ENCODE results near the gene RAD23B.

The RAD23B gene

DNA sequence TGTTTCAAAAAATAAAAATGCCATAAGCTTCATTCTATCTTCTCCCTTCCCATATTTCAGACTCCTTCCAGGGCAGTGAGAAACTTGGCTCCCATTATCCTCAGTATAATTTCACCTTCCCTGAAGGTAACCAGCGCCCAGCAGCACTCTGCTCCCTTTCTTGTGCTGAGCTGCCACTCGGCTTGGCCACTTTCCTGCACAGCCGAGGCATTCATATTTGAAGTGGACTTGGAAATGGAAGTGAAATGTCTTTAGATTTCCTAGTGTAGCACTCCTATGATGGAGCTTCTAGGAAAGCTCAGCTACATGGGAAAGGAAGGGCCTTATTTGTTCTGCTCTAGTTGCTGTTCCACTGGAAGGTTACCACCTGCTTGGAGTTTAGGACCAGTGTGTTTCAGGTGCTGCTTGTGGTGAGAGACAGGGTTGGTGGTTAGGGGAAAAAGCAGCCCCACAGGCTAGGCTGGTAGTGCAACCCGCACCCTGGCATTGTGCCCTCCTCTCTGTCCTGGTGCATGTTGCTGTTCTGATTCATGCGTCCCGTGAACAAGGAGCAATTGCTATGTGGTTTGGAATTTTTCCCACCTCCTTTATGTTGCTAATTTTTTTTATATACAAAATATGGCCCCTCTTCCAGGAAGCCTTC, 53.8 kb downstream of the RAD23B start:
- no peak for DNase-seq (ENCODE audit: low read depth)

DNA sequence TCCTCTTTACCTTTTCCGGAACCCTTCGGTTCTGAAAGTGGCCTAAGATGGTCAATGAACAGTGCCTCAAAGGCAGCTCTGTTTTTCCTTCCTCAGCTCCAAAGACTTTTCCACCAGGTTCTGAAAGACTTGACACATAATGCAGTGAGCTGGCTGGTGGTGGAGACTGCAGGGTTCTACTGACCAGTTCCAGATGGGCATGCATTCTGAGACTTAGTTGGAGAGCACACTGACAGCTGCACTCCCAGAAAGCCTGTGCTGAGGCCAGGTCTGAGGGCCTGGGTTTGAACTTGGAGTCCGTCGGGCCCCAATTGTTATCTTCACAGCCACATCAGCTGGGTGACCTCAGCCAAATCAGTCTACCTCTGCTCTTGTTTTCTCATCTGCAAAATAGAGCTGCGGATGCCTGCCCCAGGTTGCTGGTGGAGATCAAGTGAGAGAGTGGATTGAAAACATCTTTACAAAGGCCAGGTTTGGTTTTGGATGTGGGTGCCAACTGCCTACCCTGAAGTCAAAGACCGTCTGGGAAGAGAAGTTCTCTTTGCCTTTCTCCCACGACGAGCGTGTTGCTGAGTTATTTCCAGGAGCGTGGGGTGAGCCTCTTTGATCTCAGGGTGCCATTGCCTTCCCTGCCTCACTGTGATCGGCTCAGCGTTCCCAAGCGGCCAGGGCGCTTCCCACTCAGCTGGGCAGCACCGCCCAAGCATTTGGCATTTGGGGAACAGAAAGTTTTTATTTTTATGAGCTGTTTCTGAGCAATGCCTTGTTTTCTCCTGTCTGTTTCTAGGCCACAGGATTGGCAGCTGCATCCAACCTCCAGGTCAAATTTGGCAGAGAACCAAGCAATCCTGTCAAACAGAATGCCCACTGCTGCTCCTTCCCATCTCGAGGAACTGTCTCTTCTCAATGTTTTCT, 54.9 kb downstream of the RAD23B start:
- no peak for DNase-seq (ENCODE audit: low read depth)

DNA sequence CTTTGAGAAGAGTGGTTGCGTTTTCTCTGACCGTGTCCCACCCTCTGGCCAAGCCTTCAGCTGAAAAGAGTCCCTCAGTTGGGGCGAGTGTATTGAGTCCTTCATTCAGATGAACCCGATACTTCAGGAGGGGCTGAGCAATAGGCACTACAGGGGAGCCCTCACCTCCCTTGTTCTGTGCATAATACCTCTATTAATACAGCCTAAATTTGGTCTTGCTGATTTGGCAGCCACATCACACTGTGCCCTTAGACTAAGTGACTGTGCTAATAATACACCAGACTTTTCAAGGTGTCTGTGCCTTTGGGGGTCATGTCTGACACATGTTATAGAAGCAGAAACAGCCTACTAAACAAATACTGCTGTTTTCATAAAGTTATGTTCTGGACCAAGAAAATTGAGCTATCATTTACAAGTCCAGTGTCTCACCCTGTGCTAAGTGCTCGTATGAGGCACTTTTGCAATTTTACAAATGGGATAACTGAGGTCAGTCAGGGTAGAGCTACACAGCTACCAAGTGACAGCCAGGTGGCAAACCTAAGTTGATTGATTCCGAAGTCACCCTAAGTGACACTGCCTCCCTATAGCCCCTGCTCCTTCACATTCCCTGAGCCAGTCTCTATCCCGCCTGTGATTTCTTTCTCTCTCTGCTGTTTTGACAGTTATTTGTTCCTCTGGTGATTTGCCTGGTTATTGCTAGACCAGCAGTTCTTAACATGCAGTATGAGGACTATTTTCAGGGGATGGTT, 56.0 kb downstream of the RAD23B start:
- DNase-seq (ENCODE audit: low read depth) = no peak

DNA sequence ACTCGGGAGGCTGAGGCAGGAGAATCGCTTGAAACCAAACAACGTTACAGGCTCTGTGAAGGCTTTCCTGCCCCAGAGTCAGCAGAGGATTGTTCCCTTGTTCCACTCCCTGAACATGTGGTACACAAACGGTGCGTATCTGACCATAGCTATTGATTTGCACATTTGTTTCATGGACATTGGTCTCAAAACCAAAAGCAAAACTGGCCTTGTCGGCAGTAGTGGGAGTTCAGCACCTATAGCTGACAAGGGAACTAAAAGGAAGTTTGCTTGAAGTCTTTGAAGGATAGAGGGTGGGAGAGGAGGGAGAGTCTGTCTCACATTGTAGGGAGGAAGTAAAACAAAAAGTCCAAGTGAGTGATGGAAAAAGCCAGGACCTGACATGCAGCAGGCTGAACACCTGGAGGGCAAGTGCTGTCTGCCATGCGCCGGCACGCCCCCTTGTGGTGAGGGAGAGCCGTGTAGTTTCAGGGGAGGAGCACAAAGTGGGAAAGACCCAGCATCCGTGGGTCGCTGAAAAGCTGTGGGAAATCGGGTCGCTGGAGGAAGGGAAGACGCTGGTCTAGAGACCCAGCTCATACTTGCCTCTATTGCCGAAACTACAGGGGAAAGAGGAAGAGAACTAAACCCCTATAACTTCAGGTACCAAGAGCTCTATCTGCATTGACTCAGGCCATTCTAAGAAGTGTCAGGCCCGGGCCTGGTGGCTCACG, 58.0 kb downstream of the RAD23B start:
- peak; percentile 67 for DNase-seq (ENCODE audit: low read depth)

DNA sequence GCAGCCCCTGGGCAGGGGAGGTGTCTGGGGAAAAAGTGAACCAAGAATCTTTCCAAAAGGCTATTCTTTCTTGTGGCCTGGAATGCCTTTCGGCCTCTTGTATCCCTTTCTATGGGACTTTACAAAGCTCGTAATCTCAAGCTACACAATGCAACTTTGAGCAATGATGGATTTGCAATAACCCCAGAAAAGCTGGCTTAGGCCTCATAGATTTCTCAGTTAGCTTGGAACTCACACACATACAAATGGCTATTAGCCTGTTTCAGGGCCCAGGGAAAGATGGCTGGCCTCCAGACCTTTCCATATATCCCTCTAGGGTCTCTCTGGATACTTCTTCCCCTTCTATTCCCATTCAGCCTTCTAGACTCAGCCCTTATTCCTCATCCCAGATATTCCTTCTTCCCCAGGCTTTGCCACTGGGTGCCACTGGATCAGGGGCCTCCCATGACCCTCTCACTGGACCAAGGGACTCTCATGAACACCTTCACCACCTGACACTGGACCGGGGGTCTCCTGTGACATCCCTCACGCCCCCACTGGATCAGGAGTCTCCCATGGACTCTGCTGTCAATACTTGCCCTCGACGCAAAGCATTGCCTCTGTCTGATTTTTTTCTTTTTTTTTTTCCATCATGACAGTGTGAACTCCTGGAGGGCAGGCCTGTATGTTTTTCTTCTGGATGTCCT, 59.5 kb downstream of the RAD23B start:
- DNase-seq (ENCODE audit: low read depth) = no peak

DNA sequence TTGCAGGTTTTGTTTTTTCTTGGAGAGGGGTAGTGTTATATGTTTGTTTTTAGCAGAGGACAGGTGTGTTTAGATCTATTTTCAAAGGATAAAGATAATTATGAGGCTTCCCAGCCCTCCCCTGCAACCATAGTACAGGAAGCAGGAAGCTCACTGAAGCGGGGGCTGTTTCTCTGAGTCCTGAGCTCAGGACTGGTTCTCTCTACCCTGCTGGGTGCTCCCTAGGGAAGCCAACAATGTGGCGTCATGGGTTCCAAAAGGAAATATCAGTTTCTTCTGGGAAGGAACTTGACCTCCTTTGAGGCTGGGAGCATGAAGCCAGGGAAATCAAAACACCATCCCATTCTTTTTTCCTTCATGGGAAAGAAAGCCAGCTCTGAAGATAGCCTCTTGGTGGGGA, 62.2 kb downstream of the RAD23B start:
- DNase-seq (ENCODE audit: low read depth) = no peak

DNA sequence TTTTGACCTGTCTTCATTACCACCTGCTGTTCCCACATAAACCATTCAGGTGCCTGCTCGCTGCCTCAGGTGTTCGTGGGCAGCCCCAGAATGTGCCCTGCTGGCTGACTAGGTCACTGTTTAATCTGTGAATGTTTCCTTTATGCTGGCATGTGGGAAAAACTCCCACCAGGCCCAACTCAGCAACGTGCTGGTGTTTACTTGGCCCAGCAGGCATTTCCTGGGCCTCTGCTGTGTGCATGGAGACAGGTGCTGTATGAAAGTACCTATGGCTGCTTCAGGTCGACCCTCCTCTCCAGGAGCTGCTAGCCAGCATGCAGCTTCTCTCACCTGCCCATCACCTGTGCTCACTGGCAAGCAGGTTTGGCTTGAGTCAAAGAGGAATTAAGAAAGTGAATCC, 65.8 kb downstream of the RAD23B start:
- DNase-seq (ENCODE audit: low read depth) = no peak

DNA sequence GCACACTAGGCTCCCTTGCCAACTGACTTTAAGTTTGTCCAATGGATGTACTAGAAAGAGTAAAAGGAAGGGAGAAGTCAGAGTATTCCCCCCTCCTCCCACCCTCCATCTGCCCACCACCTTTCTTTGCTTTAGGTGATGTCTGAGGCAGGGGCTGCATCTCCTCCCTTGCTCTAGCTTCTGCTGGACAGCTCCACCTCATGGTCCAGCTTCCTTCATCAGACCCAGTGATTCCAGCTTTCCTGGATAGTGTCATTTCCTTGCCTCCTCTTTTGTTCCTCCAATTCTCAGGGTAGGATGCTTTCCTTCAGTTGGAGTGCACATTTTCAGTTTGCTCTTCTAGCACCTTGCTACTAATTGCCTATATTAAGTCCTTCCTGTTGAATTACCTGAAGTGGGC, 67.4 kb downstream of the RAD23B start:
- DNase-seq (ENCODE audit: low read depth) = no peak

DNA sequence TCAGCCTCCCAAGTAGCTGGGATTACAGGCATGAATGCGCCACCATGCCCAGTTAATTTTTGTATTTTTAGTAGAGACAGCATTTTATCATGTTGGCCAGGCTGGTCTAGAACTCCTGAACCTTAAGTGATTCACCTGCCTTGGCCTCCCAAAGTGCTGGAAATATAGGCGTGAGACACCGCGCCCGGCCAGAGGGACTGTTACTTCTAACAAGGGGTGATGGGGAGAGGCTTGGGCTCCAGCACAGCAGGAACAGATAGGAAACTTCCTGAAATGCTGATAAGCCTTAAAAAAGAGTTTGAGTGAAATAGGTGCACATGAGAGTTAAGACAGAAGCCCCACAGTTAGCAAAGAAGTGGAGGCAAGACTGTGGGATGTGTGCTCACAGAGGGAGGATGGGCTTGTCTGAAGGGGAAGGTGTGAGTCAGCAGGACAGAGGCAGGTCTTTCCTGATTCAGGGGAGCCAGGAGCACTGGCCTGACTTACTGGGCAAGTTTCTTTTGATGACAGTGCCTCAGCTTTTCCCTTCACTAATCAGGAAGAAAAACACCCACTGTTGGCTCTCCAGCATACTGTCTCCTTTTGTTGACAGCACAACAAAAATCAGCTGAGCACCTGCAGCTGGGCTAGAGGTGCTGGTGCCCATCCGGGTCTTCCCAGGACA, 68.4 kb downstream of the RAD23B start:
- no peak for DNase-seq (ENCODE audit: low read depth)

DNA sequence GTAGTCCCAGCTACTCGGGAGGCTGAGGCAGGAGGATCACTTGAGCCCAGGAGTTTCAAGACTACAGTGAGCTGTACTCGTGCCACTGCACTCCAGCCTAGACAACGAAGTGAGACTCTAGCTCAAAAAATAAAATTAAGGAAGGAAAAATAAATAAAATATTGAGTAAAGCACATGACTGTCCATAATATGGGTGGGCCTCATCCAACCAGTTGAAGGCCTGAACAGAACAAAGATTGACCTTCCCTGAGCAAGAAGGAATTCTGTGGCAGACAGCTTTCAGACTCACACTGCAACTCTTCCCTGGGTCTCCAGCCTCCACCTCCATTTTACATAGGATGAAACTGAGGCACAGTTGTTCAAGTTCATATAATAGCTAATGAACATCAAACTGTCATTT, 72.3 kb downstream of the RAD23B start:
- DNase-seq (ENCODE audit: low read depth) = no peak

DNA sequence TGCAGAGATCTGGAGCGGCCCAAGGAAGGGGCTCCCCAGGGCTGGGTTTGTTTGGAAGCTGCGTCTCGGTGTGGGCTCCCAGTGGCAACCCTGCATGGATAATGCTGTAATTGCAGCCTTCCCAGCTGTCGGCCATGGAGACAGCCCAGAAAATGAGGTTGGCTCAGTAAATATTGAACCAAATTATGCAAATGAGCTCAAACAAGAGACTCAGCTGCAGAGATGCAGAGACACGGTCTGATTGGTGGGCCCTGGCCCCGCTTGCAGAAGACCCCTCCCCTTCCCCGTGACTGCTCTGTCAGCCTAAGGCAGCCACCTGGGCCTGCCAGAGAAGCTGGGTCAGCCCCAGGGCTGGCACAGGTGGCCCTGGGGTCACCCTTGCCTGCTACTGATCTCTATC, 75.9 kb downstream of the RAD23B start:
- DNase-seq (ENCODE audit: low read depth) = no peak

DNA sequence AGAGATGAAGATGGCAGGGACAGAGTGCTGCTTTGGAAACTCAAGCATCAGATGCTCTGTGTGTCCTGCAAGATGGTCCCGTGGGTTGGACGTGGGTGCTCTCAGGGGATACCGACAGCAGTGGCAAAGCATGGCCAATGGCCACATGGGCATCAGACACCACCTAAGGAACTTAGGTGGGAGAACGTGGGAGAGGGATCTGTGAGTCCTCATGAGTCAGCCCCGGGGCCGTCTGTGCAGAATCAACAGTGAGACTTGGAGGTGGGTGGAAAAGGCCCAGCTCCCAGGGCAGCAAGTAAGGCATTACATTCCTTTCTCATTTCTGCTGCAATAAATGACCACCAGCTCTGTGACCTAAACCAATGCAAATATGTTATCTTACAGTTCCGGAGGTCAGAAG, 77.0 kb downstream of the RAD23B start:
- DNase-seq (ENCODE audit: low read depth) = no peak

DNA sequence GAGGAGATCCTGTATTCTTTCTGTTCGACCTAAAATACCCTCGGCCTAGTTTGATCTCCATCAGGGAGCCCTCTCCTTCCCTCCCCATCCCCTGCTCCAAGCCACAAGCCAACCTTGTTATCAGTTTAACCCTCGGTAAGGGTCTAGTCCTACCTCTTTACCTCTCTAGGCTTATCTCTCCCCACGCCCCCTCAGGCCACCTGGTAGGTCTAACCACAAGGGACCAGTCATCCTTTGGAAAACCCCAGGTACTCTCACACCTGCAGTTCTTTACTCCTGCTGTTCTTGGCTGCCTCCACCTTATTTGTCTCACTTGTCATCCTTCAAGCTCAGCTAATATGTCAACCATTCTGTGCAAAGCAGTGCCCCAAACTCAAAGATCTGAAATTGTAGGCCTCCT, 78.7 kb downstream of the RAD23B start:
- no peak for DNase-seq (ENCODE audit: low read depth)

DNA sequence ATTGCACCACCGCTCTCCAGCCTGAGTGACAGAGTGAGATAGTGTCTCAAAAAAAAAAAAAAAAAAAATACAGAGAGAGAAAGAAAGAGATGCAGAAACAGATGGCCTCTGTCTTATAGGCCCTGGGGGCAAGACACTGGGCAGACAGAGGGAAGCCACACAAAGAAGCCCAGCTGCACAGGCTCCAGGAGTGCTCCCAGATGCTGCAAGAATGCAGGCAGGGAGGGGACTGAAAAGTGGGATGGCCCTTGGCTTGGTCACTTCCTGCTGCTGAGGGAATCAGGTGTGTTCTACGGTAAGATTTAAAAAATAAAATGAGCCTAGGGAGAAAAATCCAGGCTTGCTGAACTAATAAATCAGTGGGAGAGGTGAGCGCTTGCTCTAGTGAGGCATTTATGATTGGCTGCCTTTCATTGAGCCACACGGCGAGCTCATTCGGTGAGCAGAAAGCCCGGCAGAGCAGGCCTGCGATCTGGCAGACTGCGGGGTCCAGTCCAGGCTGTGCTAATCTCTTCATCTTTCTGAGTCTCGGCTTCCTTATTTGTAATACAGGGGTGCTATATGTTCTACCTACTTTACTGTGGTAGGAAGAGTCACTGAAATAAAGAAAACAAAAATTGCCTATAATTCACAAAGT, 80.6 kb downstream of the RAD23B start:
- DNase-seq (ENCODE audit: low read depth) = no peak

DNA sequence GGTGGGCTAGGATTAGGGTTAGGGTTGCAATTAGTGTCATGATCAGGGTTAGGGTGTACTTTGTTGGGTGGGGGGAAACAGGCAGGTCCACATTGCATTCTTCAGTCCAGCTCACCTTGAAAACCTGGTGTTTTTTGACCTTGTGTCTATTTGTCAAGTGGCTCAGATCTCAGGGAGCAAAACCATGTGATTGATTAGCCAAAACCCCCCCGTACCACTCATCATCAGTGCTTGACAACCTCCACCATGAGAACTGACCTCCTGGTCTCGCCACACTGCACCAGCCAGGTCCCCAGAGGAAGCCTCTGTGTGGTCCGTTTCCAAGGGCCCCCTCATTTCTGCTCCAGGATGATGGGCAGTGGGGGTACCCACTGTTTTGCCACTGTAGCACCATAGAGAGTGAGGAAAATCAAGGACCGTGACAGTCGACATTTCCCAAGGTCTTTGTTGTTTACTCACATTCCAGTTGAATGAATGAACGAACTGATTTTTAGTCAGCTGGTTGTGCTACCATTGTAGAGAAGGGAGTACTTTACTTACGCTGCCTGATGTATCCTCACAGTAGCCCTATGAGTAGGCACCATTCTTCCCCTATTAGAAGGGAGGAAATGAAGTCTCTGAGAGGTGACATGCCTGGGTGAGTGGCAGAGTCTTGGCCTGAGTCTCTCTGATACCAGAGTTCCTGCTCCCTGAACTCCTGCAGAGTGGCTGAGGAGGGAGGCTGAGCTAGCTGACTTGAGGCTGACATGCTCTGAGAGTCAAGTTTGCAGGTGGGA, 84.8 kb downstream of the RAD23B start:
- DNase-seq (ENCODE audit: low read depth) = no peak

DNA sequence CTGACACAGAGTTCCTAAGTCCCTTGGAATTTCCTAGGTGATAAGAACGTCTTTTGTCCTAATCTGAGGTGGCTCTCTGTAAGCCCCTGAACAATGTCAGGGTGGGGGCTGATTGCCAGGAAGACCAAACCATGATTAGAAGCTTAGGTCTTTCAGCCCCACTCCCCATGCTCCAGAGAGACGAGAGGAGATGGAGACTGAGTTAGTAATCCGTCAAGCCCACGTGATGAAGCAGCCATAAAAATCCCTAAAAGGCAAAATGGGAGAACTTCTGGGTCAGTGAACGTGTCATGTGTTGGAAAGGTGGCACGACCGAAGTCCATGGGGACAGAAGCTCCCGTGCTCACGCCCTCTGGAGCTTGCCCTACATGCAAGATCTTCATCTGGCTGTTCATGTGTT, 85.6 kb downstream of the RAD23B start:
- DNase-seq (ENCODE audit: low read depth) = no peak

DNA sequence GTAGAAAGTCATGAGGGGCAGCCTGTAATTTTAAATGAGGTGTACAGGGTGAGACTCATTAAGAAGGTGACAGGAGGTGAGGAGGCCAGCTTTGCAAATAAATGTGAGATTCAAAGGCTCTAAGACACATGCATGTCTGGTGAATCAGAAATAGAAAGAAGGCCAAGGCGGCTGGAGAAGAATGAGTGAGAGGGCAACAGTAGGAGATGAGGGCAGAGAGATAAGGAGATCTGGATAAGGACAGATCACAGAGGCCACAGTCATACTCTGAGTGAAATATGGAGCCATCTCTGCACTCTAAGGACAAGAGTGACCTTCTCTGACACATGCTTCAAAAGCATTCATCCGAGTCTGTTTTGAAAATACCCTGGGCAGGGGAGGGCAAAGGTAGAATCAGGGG, 90.7 kb downstream of the RAD23B start:
- DNase-seq (ENCODE audit: low read depth) = no peak

DNA sequence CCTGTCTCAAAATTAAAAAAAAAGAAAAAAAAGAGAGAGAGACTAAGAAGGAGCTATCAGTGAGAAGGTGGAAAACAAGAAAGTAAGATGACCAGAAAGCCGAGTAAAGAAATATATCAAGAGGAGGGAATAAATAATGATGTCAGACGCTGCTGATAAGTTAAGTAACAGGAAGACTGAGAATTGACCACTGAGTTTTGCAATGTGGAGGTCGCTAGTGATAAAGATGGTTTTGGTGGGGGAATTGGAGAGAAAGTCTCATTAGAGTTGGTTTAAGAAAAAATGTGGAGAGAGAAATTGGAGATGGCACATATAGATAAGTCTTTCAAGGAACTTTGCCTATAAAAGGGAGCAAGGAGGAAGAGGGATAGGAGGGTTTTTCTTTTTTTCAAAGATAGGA, 91.9 kb downstream of the RAD23B start:
- no peak for DNase-seq (ENCODE audit: low read depth)

DNA sequence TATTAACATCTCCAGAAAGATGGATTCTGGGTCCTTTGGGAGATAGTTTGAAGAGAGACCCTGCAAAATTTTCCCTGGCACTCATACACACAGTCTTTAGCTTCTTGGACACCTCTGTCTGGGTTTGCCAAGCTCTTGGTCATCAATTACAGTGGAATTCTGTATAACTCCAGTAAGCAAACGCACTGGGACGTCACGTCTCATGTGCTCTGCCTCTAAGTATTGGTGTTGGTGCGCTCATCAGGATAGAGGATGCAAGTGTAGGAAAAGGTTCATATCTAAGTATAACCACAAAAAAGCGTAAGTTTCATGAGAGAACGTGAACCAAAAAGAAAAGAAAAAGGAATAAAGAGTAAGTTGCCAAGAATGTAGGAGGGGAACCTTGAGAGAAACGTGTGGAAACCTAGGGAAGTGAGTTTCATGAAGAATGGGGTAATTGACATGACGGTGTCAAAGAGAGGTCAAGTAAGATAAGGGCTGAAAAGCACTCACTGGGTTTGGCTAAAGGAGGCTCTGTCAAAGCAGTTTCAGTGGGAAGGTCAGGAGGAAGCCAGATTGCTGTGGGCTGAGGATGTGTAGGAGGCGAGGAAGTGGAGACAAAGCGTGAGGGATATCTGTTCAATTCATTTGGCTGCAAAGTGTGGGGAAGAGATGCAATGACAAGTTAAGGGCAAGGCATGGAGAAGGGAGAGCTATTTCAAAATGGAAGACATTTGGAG, 92.7 kb downstream of the RAD23B start:
- no peak for DNase-seq (ENCODE audit: low read depth)
